Measurements from ENCODE around the gene ANKRD33.

- TF ChIP-seq CTCF (IDR thresholded peaks at IDR 0.05; ENCODE audit: low read length) (no peak), EZH2 (optimal IDR thresholded peaks at IDR 0.05; ENCODE audit: low read depth, low read length) (no peak), EZH2phosphoT487 (IDR thresholded peaks at IDR 0.05; ENCODE audit: low read length) (no peak)
Measured at GRCh38 chr12:51841727-51842126, 46.2 kb upstream of the ANKRD33 start.
